GM19372 (cell line): Measurements from ENCODE around the gene TBC1D22A.

Source experiments
- ATAC-seq: cut with Tn5 transposase; IDR thresholded peaks from one replicate; pipeline ENCODE4 v1.9.1; 2021; ENCODE audit warnings: mild to moderate bottlenecking, low read depth, moderate library complexity; ENCODE audit not compliant: unreplicated experiment

The TBC1D22A gene

DNA sequence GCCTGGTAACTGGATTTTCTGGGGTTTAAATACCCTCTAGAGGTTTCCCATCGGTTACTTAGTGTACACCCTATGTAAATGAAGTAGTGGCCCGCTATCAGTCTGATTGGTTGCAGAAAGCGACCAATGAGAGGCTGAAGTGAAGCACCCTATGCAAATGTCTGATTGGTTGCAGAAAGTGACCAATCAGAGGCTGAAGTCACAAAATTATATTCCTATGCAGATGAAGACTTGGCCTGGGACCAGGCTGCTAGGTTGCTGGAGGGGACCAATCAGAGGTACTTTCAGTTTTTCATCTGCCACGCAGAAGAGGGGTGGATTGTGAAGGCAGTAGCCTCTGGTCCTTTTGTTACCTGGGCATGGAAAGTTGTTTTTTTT lies 134.8 kb downstream of the TBC1D22A start:
- no peak for ATAC-seq

DNA sequence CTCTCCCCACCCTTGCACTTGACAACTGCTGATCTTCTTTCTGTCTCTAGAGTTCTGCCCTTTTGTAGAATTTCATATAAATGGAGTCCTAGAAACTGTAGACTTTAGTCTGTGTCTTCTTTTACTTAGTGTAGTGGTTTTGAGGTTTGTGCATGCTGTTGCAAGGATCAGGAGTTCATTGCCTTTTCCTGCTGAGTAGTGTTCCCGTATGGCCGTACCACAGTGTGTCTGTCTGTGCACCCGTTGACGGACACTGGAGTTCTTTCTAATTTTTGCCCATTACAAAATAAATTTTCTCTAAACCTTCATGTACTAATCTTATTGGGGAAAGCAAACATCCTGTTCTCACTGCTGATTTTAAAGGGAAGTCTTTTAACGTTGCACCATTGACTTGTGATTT lies 138.1 kb downstream of the TBC1D22A start:
- ATAC-seq: no peak

DNA sequence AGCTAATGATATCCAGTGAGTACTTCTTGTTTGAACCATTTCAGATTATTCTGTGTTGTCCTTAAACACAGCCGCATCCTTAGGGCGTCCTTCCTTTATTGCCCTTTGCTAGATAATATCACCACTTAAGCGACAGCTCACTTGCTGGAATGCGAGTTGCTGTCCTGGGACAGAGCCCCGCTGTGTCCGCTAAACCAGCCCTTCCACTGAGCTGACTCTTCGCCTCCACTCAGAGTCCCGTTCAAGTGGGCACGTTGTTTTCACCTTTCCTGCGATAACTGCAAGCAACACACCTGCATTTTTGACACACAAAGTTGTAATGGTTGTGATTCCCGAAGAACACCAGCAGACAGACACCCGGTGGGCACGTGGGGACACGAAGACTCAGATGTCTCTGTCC lies 140.0 kb downstream of the TBC1D22A start:
- no peak for ATAC-seq

DNA sequence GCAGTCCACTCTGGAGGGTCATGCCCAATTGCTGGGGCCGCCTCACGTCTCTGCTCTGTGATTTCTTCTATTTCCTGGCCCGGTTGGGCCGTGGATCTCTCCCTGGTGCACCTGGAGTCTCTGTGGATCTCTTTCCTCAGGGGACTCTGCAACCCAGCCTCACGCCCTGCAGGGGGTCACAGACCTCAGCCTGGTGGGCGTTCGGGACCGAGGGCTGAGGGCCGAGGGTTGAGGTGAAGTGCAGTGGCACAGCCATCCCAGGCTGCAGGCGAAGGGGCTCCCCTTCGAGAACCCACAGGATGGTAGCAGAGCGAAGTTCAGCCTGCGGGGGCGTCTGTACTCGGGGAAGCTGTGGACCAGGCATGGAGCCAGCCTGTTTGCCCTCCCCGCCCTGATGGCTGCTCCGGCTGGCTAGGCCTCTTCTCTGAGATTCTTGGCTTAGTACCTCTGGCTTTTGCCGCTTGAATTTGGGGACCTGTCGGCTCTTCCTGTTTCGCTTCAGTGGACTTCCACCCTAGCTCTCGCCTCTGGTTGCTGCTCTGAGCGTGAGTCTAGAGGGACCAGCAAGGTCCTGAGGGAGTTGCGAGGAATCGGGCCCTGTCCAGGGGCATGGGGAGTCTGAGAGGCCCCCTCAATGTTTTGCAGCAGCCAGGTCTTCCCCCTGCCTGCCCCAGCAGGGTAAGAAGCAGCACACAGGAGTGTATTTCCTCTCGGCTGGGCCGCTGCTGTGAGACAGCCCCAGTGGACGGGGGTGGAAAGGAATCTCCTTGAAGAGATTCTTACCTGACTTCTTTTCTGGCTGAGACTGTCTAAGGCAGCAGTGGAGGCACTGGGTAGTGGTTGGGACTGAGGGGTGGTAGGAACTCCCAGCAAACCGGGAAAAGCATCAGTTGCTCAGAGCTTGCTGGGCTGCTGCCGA lies 140.8 kb downstream of the TBC1D22A start:
- no peak for ATAC-seq

DNA sequence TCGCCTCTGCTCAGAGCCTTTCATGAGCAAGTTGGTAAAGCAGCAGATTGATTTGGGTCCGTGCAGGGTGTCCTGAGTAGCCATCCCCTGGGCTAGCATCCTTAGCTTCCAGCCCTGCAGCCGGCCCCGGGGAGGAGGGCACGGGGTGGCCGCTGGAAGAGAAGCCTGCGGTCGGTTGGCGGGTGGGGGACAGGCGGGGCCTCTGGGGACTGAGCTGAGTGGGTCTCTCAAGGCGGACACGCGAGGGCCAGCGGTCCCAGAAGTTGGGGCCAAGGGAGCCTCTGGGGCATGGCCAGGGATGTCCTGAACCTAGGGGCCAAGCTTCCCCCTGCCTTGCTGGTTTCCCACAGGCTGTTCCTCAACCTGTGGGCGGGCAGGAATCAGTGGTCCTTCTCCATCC lies 143.0 kb downstream of the TBC1D22A start:
- ATAC-seq: no peak

DNA sequence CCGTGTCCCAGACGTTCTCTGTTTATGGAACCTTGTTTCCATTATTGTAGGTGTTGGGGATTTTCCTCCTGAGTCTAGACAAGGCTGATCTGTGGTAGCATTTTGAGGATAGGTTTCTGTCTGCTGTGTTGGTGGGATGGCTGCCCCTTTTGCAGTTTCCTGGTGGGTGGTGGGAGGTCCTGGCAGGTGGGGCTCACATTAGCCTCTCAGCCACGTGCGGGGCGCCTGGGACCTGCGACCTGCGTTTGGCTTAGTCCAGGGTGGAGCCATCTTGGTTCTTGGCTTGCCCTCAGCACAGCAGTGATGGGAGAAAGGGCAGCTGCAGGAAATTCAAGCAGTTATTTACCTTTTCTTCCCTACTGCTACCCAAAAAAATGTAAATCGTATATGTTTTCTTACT lies 143.4 kb downstream of the TBC1D22A start:
- ATAC-seq: no peak

DNA sequence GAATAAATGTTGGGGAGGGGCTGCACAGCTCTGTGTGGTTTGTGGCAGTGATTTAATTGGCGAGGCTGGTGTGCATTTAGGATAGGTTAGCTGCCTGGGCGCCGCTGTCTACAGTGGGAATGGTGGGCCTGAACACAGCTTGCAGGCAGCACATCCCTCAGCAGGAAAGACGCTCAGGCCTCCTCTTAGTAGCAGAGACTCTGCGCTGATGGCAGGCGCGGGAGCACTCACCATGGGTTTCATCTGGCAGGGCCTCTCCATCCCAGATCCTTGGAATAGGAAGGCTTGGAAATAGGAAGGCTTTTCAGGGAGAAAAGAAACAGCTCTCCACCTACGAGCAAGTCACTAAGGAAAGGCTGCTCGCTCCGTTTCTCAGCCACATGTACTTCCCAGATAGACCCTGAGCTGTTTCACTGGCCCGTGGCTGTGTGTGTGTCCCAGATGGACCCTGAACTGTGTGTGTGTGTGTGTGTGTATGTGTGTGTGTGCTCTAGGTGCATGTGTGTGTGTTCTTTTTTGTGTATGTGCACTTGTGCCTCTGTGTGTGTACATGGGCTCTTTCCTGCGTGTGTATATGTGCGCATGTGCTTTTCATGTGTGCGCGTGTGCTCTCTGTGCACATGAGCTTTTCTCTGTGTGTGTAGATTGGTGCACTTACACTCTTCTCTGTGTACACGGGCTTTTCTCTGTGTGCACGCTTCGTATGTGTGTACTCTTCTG lies 144.0 kb downstream of the TBC1D22A start:
- no peak for ATAC-seq

DNA sequence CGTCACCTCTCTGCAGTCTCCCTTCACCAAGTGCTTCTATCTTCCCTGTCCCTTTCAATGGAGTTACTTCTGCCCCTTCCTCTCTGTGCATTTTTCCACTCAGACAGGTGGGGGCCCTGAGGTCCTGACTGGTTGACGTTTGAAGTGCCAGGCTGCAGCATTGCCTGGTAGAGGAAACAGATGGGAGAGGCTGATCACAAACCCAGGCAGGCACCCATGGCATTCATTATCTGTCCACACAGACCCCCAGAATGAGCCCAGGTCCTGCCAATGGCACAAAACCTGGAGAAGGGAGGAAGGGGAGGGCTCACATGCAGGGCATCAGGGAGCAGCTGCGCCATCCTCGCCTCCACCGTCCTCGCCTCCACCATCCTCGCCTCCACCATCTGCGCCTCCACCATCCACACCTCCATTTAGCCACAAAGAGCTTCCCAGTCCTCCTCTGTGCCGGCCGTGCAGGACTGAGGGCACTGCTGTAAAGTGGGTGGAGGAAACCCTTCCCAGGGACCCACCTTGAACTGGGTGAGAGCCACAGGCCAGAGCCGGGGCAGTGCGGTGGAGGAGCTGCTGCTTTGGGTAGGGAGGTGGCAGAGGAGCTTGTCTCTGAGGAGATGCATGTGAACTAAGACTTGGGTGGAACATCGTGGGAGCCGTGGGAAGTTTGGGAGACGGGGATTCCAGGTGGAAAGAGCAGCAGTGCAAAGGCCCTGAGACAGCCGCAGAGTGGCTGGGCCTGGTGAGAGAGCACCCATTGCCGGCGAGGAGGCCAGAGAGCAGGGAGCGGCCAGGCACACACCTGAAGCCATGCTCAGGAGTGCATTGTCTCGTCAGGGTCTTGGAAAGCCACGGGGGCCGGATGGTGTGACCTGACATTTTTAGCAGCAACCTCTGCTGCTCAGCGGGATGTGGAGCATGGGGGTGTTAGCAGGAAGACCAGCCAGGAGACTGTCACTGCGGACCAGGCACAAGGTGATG lies 145.1 kb downstream of the TBC1D22A start:
- ATAC-seq: no peak

DNA sequence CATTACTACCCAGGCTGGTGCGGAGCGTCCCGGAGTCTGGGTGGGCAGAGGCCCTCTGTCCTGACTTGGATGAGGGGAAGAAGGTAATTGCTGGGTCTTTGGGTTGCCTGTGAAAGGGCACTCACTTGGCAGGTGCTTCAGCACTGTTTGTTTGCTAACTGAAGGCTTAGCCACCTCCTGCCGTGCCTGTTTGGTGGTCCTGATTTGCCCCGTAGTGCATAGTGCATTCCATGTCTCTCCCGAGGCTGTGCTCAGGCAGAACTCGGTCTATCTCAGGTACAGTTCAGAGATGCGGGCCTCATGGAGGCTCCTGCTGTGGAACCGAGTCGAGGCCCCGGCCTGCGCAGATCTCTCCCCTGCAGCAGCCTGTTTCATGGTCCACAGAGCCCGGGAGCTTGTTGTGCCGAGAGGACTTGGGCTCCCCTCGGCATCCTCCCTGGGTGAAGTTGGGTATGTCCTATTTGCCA lies 146.2 kb downstream of the TBC1D22A start:
- no peak for ATAC-seq

DNA sequence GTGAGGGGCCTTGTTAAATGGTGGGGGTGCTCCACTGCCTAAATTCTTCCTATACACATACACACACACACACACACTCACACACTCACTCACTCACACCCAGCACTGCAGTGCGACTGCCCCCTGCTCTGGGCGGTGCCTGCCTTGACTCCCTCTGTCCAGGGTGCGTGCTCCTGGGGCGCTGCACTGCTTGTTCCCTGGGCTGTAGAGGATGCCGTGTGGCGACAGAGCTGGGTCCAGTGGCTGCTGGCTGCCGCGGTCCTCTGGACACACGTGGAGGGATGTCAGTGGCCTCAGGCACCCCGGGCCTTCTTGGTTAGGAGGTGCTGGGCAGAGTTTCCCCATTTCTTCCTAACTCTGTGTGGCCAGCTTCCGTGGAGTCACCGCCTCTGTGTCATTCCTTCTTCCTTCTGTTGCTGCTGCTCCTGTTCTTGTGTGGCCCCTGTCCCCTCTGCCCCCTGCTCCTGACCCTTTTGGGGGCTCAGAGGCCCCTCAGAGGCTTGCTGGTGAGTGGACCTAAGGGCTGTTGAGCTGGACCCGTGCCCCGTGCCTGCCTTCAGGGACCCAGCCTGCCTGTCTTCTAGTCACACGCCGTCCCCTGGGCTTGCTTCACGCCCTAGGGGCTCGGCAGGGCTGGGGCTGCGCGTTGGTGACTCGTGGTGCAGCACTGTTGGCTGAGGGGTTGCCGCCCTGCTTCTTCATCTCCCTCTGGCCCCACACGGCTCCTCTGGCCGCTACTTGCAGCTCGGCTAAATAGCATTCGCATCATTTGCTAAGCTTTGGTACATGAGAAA lies 147.0 kb downstream of the TBC1D22A start:
- no peak for ATAC-seq

DNA sequence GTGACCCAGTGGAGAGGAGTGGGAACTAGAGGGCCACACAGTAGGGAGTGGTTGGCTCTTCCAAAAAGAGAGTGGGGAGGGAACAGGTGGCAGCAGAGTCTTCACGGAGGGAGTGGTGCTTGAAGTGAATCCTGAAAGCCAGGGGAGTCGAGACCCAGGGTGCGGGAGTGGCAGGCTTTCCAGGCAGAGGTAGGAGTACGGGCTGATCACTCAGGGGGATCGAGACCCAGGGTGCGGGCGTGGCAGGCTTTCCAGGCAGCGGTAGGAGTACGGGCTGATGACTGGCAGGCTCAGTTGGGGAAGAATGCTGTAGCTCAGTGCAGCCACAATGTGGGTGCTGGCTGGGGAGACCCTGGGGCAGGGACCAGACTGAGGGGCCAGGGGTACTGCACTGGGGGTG lies 148.2 kb downstream of the TBC1D22A start:
- ATAC-seq: no peak

DNA sequence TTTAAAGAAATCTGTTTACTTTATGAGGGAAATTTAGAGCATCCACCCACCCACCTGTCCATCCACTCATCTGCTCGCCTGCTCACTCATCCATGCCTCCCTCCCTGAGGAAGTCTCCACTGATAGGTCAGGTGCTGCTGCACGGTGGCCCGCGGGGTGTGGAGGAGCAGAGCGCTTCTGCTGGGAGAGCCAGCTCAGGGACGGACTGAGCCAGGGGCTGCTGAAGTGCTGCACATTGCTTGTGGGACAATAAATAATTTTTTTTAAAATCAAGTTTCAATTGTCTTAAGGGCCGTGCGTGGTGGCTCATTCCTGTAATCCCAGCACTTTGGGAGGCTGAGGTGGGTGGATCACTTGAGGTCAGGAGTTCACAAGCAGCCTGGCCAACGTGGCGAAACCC lies 148.9 kb downstream of the TBC1D22A start:
- ATAC-seq: no peak

DNA sequence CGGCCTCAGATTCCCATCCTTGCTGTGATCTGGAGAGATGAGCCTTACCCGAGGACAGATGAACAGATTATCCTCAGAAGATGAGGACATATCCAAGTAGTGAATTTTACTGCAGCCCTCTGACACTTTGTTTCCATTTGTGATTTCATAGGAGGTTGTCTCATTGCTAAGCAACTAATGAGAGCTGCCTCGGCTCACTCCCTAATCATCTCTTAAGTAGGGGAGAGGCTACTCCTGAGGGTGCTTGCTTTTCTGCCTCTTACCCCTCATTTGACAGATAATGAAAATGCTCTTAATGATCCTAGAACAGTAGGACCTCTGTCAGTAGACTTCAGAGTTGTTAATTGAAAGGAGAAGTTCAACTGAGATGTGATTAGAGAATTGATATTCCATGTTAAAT lies 150.9 kb downstream of the TBC1D22A start:
- ATAC-seq: no peak

DNA sequence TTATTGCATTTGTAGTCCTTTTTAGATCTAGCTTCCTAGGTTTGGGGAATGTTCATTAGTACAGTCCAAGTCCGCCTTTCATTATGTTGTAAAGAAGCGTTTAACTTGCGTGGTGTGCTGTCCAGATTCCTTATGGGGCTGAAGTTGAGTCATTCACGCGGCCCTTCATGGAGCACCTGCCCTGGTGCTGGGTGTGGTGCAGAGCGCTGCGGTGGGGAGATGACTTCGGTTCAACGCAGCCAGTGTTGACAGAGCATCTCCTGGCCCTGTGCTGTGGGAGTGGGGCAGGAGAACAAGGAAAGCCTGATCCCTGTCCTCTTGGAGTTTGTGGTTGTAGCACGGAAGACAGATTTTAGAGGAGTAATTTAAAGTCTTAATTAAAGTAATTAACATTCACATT lies 152.0 kb downstream of the TBC1D22A start:
- no peak for ATAC-seq

DNA sequence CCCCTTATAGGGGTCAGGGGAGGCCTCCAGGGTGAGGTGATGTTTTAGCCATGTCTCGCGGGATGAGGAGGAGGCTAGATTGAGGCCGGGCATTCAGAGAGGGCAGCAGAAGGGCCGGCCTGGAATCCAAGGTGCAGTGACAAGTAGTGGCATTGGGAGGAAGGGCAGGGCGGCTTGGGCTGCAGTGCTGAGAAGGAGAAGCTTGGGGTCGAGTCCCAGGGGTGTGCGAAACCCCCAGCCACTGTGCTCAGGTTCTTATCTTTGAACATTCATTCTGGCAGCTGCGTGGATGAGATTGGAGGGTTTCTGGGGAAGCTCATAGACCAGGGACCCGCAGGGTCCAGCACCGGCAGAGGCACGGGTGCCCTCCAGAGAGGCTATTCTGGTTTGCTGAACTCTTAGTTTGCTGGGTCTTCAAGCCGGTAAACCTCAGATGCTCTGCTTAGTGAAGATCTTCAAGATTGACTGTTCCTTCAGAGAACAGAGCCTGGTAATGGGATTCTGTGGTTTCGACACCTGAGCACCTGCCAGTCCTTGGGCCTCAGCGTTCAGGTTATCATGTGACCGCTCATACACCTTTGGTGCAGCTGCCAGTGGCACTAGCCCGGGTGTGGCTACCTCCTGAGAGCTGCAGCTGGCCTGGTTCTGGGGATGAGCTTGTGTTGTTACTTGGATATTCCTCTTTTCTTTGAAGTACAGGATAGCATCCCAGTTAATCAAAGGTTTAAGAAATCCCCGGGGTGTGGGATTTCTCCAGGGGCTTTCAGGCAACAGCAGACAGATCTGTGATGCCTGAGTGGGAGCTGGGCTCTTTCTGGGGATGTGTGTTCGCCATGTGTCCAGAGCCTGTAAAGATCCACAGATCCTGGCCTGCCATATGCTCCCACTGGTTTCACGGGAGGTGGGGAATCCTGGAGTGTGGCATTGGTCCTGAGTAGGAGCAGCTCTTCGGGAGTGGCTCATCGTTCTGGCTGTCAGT lies 152.8 kb downstream of the TBC1D22A start:
- ATAC-seq: no peak

DNA sequence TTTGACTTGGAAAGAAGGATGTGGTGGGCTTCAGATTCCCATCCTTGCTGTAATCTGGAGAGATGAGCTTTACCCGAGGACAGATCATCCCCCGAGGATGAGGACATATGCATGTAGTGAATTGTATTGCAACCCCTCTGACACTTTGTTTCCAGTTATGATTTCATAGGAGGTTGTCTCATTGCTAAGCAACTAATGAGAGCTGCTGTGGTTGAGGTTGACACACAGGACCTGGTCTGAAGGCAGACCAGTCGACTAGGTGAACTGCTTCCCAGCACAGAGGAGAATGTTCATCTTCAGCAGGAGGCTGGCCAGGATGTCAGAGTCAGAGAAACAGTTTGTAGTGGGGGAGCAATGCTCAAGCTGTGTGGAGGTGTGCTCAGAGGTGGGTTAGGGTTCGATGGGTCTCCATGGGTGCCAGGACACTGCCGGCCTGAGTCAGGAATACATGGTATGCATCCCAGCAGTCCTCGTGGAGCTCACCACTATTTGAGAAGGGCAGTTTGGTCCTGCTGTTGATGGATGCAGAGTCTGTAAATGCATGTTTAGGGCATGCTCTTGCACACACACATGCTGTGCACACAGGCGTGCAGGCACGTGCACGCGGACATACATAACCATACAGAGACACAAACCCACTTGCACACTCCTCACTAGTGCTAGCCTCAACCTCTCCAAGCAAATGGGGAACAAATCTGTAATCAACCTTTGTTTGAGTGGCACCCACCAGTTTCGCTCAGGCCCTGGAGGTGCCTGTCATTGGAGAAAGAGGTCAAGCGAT lies 153.7 kb downstream of the TBC1D22A start:
- no peak for ATAC-seq

DNA sequence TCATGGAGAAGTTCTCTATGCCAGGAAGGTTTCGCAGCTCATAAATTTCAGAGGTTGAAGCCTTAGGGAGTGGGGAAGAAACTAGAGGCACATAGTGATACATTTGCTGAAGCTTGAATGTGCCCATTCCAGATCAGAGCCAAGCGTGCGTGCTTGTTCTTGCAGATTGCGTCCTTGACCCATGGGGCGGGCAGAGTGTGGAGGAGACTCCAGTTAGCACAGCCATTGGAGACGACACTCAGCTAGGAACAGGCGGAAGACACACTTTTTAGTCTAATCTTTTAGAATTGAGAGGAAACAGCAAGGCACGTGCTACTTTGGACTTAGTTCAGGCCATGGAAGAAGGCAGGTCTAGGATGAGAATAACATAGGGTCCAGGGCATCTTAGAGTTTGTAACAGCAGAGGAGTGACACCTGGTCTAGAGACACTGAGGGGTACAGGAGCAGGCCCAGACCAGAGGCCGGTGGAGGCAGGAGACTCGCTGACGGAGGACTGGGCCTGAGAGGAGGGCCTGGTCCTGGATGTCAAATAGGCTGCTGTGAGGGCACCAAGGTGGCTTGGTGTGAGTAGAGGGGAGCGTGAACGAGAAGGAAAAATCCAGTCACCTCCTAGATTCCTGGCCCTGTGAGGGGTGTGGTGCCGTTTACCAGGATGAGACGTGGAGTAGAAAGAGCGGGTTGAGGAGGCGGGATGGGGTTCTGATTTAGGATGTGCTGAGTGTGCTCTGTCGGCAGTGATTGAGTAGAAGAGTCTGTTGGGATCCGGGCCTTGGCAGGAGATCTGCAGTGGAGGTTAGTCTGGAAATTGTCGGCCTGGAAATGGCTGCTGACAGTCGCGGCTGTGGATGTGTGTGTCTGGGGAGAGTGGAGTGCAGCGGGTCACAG lies 154.7 kb downstream of the TBC1D22A start:
- ATAC-seq: no peak
